SKM-1 (cell line): Measurements from ENCODE around the gene PYGO2.
A peak's percentile ranks its signal among the peaks of the same experiment; 100 is the strongest.

ENCODE experiments used
- DNase-seq: peaks from one replicate; lab custom pipeline; 2025; ENCODE audit not compliant: unreplicated experiment; lab: John Stamatoyannopoulos, UW

The PYGO2 gene

GRCh38 chr1:154961207-154962155 lies at the start of gene PYGO2:
Gene PYGO2, minus strand, starts transcription at chr1:154961782. Its CDS starts 206 bp downstream, at chr1:154961576.
- DNase-seq: peak; percentile 59

GRCh38 chr1:155011004-155011416 lies 49.4 kb upstream of the PYGO2 start:
- DNase-seq: no peak

- DNase-seq: peak; percentile 77
Measured at GRCh38 chr1:155010211-155010918, 48.8 kb upstream of the PYGO2 start.

- no peak for DNase-seq
Measured at GRCh38 chr1:155009742-155010141, 48.2 kb upstream of the PYGO2 start.

- DNase-seq: no peak
Measured at GRCh38 chr1:155009221-155009711, 47.7 kb upstream of the PYGO2 start.

- no peak for DNase-seq
Measured at GRCh38 chr1:155008015-155008941, 46.7 kb upstream of the PYGO2 start.

GRCh38 chr1:155007251-155007828 lies 45.8 kb upstream of the PYGO2 start:
- DNase-seq: no peak

GRCh38 chr1:155006601-155007101 lies 45.1 kb upstream of the PYGO2 start:
- peak; percentile 90 for DNase-seq

GRCh38 chr1:155005076-155006011 lies 43.8 kb upstream of the PYGO2 start:
- no peak for DNase-seq

GRCh38 chr1:155004352-155005075 lies 42.9 kb upstream of the PYGO2 start:
- no peak for DNase-seq

GRCh38 chr1:155003766-155004351 lies 42.3 kb upstream of the PYGO2 start:
- no peak for DNase-seq

- no peak for DNase-seq
Measured at GRCh38 chr1:155003227-155003765, 41.7 kb upstream of the PYGO2 start.

GRCh38 chr1:155002464-155003226 lies 41.1 kb upstream of the PYGO2 start, which contains the start of gene ZBTB7B:
Gene ZBTB7B, plus strand, starts transcription at chr1:155002802. Its CDS starts 11,859 bp downstream, at chr1:155014661.
- peak; percentile 94 for DNase-seq

GRCh38 chr1:155001675-155002463 lies 40.3 kb upstream of the PYGO2 start:
- DNase-seq: peak; percentile 100

GRCh38 chr1:155001425-155001674 lies 39.8 kb upstream of the PYGO2 start:
- DNase-seq: no peak

GRCh38 chr1:155000726-155001424 lies 39.3 kb upstream of the PYGO2 start:
- DNase-seq: peak; percentile 96
